Mucosa of rectum (tissue), 2 donors: ENCODE measurements around the gene OR1L6.

Experiments
- H3K27ac ChIP-seq, 2 donors: one replicate each; pipeline ENCODE4 v1.7.0; 2013; ENCODE audit warnings: inconsistent platforms in 2 of 2, low read depth in 2 of 2, low read length in 2 of 2
- H3K27me3 ChIP-seq, 2 donors: one replicate each; pipeline ENCODE4 v1.7.0; 2013; ENCODE audit warnings: low read length in 2 of 2; ENCODE audit not compliant: control insufficient read depth in 2 of 2, insufficient read depth in 2 of 2
- H3K36me3 ChIP-seq, 2 donors: one replicate each; pipeline ENCODE4 v1.7.0; 2013; ENCODE audit warnings: low read length in 2 of 2; ENCODE audit not compliant: control insufficient read depth in 2 of 2, insufficient read depth in 2 of 2
- H3K4me1 ChIP-seq, 2 donors: one replicate each; pipeline ENCODE4 v1.7.0; 2013; ENCODE audit warnings: low read length in 2 of 2, mild to moderate bottlenecking in 1 of 2; ENCODE audit not compliant: control insufficient read depth in 2 of 2, insufficient read depth in 2 of 2
- H3K4me3 ChIP-seq, 2 donors: one replicate each; pipeline ENCODE4 v1.7.0; 2013; ENCODE audit warnings: low read length in 2 of 2
- H3K9ac ChIP-seq, 2 donors: one replicate each; pipeline ENCODE4 v1.7.0; 2013; ENCODE audit warnings: low read length in 2 of 2, low read depth in 1 of 2, mild to moderate bottlenecking in 1 of 2
- H3K9me3 ChIP-seq, 2 donors: one replicate each; pipeline ENCODE4 v1.7.0; 2013; ENCODE audit warnings: low read length in 2 of 2; ENCODE audit not compliant: control insufficient read depth in 2 of 2
- donor health status: healthy.
- donor health status: Normal muscosa, but diverticular disease.

Gene OR1L6, protein sequence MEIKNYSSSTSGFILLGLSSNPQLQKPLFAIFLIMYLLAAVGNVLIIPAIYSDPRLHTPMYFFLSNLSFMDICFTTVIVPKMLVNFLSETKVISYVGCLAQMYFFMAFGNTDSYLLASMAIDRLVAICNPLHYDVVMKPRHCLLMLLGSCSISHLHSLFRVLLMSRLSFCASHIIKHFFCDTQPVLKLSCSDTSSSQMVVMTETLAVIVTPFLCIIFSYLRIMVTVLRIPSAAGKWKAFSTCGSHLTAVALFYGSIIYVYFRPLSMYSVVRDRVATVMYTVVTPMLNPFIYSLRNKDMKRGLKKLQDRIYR

DNA sequence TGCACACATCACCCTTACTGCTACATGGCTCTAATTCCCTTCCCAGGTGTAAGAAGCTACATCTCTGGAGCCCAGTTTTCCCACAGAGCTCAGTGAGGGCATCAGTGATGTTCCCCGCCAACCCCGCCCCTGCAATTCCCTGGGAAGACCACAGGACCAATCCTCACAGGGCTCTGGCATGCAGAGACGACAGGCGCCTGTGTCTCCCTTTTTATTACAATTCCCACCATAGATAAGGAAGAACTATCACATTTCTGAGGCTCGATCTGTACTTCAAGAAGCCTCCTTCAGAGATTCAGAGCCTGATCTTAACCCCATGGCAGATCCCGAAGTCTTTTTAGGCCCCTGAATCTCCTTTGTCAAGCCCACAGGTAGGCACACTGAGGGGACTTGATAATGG, at the start of gene OR1L6:
OR1L6 (plus strand) TSS at position 301 of the 400 bp plus-strand sequence. CDS start 7,545 bp downstream, outside the sequence.
- no peaks in the 10 kb centered on the region for H3K9me3 ChIP-seq
- no peaks in the 10 kb centered on the region for H3K27me3 ChIP-seq
- H3K4me1 ChIP-seq, result no peaks in the 10 kb centered on the region
- no peak within 1 kb of the TSS for H3K9ac ChIP-seq
- H3K4me3 ChIP-seq, result no peak within 1 kb of the TSS
- H3K27ac ChIP-seq, result no peak within 1 kb of the TSS
- no peaks in the 10 kb centered on the region for H3K36me3 ChIP-seq

DNA sequence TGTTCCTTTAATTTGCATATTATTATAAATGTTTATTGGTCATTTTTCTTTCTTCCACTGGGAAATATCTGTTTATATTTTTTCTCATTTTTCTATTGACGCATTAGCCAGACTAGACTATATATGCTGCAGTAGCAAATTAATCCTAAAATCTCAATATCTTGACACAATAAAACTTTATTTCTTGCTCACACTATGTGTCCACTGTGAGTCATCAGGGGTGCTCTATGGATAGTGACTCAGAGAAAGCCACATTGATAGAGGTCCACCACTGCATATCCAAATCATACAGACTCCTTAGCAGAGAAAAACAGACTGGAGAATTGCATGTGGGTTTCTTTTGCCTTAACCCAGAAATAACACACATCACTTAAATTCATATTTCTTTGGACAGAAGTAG, 46.4 kb upstream of the OR1L6 start:
- Histone ChIP-seq H3K4me3 (no peak overlapping the region), H3K9ac (no peak overlapping the region), H3K36me3 (no peaks in the 10 kb centered on the region), H3K27me3 (no peaks in the 10 kb centered on the region), H3K9me3 (no peaks in the 10 kb centered on the region), H3K27ac (no peak overlapping the region), H3K4me1 (no peaks in the 10 kb centered on the region)

DNA sequence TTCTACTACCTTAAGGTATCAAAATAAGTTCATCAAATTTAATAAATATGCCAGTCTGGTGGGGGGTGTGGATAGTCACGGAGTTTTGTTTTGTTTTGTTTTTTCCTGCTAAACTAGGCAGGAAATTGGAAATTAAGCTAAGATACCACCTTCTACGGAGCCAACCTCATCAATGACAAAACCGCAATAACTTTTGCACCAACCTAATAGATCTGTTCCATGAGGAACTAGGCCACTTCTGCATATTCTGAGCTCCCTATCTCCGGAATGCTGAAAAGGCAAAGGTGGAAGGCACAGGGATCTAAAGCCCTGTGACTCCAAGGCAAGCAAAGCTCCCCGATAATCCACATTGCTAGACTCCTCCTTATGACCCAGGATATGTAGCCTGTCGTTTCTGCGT, 24.1 kb upstream of the OR1L6 start:
- H3K9me3 ChIP-seq, result no peaks in the 10 kb centered on the region
- H3K27me3 ChIP-seq, result no peaks in the 10 kb centered on the region
- H3K4me3 ChIP-seq, result no peak overlapping the region
- no peak overlapping the region for H3K27ac ChIP-seq
- H3K9ac ChIP-seq, result no peak overlapping the region
- no peaks in the 10 kb centered on the region for H3K4me1 ChIP-seq
- no peaks in the 10 kb centered on the region for H3K36me3 ChIP-seq

DNA sequence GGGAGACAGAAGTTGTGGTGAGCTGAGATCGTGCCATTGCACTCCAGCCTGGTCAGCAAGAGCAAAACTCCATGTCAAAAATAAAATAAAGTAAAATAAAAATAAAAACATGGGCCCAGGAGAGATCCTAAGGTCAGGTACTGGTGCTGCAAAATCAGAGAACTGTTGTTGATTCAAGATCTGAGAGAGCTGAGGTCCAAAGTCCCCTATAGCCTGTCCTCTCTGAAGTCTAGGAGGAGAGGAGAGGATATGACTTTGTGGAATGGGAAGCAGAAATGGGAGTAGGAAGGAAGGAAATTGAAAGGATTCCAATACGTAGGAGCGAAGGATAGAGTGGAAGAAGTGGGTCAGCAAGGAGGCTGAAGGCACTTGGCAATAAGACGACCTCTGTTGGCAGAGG, 22.9 kb upstream of the OR1L6 start:
- no peaks in the 10 kb centered on the region for H3K36me3 ChIP-seq
- no peak overlapping the region for H3K9ac ChIP-seq
- no peak overlapping the region for H3K27ac ChIP-seq
- H3K4me3 ChIP-seq, result no peak overlapping the region
- no peaks in the 10 kb centered on the region for H3K4me1 ChIP-seq
- H3K27me3 ChIP-seq, result no peaks in the 10 kb centered on the region
- no peaks in the 10 kb centered on the region for H3K9me3 ChIP-seq

DNA sequence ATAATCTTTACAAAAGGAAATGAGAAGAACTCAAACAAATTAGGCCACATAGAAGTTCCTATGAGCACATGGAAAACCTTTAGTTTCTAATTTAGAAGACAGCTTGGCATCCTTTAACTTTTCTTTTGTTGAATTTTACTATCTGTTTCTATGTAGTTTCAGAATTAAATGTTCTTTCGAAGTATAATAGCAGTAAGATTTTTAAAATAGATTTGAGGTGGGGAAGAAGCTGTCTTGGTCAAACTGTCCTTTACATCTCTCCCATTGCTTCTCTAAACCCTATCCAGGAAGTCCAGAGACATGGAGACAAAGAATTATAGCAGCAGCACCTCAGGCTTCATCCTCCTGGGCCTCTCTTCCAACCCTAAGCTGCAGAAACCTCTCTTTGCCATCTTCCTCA, 18.4 kb upstream of the OR1L6 start, which contains the start of gene OR1L4:
OR1L4 (plus strand) TSS at position 301 of the 400 bp plus-strand sequence; CDS start at position 301, 0 bp downstream.
- H3K4me3 ChIP-seq, result no peak within 1 kb of the TSS
- no peak within 1 kb of the TSS for H3K9ac ChIP-seq
- H3K27ac ChIP-seq, result no peak within 1 kb of the TSS
- H3K9me3 ChIP-seq, result peaks cover 13 to 17% of the 10 kb centered on the region in 2 donors
- H3K4me1 ChIP-seq, result no peaks in the 10 kb centered on the region
- H3K27me3 ChIP-seq, result no peaks in the 10 kb centered on the region
- no peaks in the 10 kb centered on the region for H3K36me3 ChIP-seq

DNA sequence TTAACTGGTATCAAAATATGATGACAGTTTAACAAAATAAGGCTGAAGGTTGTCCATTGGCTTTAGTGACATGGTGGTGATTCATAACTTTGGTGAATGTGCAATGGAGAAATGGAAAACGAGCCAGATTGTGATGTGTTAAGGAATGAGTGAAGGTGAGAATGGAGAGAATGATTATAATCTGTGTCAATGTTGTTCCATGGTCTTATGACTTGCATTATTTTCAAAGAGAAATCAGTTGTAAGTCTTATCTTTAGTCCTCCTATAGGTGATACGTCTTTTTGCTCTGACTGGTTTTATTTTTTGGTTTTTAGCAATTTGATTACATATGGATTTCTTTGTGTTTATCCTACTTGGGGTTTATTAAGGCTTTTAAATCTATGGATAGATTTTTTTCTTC, 12.7 kb downstream of the OR1L6 start:
- Histone ChIP-seq H3K36me3 (no peaks in the 10 kb centered on the region), H3K4me3 (no peak overlapping the region), H3K27ac (no peak overlapping the region), H3K9ac (no peak overlapping the region), H3K9me3 (no peaks in the 10 kb centered on the region), H3K27me3 (no peaks in the 10 kb centered on the region), H3K4me1 (no peaks in the 10 kb centered on the region)

DNA sequence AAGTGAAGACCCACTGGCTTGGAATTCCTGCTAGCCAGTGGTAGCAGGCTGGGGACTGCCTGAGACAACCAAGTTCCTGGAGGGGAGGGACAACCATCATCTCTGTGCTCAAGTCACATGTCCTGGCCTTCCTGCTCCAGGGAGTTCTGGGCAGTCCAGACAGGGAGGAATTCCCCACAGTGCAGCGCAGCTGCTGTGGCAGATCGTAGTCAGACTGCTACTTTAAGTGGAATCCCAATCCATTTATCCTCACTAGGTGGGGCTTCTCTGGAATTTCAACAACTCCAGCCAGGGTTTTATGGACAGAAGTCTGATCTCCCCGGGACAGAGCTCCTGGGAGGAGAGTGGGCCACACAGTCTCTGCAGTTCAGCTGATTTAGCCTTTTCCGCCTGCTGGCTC, 25.7 kb downstream of the OR1L6 start:
- no peaks in the 10 kb centered on the region for H3K4me1 ChIP-seq
- H3K9ac ChIP-seq, result no peak overlapping the region
- H3K27me3 ChIP-seq, result no peaks in the 10 kb centered on the region
- no peak overlapping the region for H3K27ac ChIP-seq
- H3K36me3 ChIP-seq, result no peaks in the 10 kb centered on the region
- no peak overlapping the region for H3K4me3 ChIP-seq
- no peaks in the 10 kb centered on the region for H3K9me3 ChIP-seq

DNA sequence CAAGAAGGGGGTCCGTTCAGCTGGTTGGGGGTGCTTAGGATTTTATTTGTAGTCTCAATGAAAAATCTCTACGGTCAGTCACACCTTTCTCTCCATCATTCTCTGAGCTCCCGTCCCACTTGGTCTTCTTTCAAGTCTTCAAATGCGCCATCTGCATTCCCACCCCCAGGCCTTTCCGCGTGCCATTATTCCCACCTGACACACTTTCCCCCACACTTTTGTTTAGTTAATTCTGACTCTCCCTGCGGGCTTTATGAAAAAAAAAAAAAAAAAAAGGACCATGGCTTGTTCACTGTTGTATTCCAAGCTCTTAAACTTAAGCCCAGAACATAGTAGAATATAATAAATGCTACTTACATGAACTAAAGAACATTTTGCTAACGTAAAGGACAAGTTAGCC, 34.9 kb downstream of the OR1L6 start:
- Histone ChIP-seq H3K9ac (no peak overlapping the region), H3K9me3 (no peaks in the 10 kb centered on the region), H3K27me3 (no peaks in the 10 kb centered on the region), H3K4me3 (no peak overlapping the region), H3K4me1 (no peaks in the 10 kb centered on the region), H3K27ac (no peak overlapping the region), H3K36me3 (no peaks in the 10 kb centered on the region)

DNA sequence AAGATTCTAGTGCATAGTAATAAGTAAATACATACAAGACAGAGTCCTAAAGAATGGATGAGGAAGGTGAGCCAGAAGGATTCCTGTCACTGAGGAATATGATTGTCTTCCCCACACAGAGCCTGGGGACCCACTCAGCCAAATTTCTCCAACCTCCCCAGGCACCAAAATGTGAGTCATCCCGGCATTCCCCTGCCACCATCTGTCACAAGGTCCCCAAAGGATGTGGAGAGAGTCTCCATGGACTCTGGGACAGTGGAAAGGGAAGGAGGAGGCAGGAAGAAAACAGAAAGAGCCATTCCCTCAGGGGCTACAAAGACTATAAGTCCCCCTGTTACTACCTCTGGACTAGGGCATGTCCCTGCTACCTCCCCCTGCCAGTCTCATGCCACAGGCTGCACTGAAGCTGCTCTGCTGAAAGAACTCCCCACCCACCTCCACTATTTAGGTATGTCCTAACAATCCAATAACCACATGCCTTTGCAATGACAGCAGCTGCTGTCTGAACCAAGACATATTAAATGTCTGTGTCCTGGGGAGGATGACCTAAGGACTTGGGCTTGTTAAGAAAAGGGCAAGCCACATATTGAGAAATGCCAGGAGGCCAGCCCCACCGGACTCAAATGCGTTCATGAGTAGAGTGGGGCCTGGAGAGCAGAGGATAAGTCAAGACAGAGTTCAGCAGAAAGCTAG, 36.0 kb downstream of the OR1L6 start:
- Histone ChIP-seq H3K27ac (no peak overlapping the region), H3K4me1 (no peaks in the 10 kb centered on the region), H3K9ac (no peak overlapping the region), H3K27me3 (no peaks in the 10 kb centered on the region), H3K36me3 (no peaks in the 10 kb centered on the region), H3K4me3 (no peak overlapping the region), H3K9me3 (no peaks in the 10 kb centered on the region)

DNA sequence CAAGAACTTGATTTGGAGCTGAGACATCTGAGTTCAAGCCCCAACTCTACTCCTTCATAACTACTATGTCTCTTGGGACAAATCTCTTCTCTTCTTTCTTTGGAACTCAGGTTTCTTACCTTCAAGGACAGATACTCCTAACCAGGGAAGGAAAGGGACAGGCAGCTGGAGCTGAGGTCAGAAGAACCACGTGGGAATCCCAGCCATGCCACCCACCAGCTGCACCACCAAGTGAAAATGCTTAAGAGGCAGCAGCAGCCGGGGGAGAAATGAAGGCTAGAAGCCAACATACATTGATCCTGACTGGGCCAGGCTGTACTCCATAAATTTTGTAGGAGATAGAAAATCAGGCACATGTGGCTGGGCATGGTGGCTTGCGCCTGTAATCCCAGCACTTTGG, 37.1 kb downstream of the OR1L6 start:
- H3K36me3 ChIP-seq, result no peaks in the 10 kb centered on the region
- no peaks in the 10 kb centered on the region for H3K27me3 ChIP-seq
- H3K9ac ChIP-seq, result no peak overlapping the region
- H3K27ac ChIP-seq, result no peak overlapping the region
- H3K4me3 ChIP-seq, result no peak overlapping the region
- no peaks in the 10 kb centered on the region for H3K4me1 ChIP-seq
- no peaks in the 10 kb centered on the region for H3K9me3 ChIP-seq
